IPS DF 6.9 (cell line): ENCODE results near the gene MGP.

Source experiments
- DNase-seq: peaks from one replicate; pipeline ENCODE4 v3.0.0-alpha.2; 2013; ENCODE audit warnings: low read depth, low spot score
- H3K27ac ChIP-seq: one replicate; pipeline ENCODE4 v1.5.1; 2013; ENCODE audit warnings: low read length, control low read depth
- H3K27me3 ChIP-seq: 2 replicates; pipeline ENCODE4 v1.6.1; 2013; ENCODE audit warnings: mild to moderate bottlenecking, low read length; ENCODE audit not compliant: control insufficient read depth, insufficient read depth
- H3K36me3 ChIP-seq: 2 replicates; pipeline ENCODE4 v1.6.1; 2013; ENCODE audit warnings: low read length; ENCODE audit not compliant: control insufficient read depth, insufficient read depth
- H3K4me1 ChIP-seq: 2 replicates; pipeline ENCODE4 v1.6.1; 2013; ENCODE audit warnings: low read length; ENCODE audit not compliant: control insufficient read depth, insufficient read depth
- H3K4me3 ChIP-seq: 2 replicates; pipeline ENCODE4 v1.5.1; 2013; ENCODE audit warnings: mild to moderate bottlenecking, low read length
- H3K9me3 ChIP-seq: 2 replicates; pipeline ENCODE4 v1.6.1; 2013; ENCODE audit warnings: low read length, inconsistent platforms; ENCODE audit not compliant: control insufficient read depth, insufficient read depth
- WGBS: extraction: QIAGEN DNeasy Blood & Tissue Kit; methylation state at CpG from one replicate; pipeline ENCODE4 v1.1.7; 2013; ENCODE audit warnings: mixed read lengths, missing lambda C conversion rate; ENCODE audit not compliant: insufficient read length, insufficient coverage; 5-methylcytosine and 5-hydroxymethylcytosine counted together

Gene MGP

GRCh38 chr12:14920475-14921126 lies 34.9 kb upstream of the MGP start:
- Histone ChIP-seq H3K9me3 (no peaks in the 10 kb centered on the region), H3K27me3 (no peaks in the 10 kb centered on the region), H3K4me3 (no peak overlapping the region), H3K36me3 (no peaks in the 10 kb centered on the region), H3K27ac (no peak overlapping the region), H3K4me1 (no peaks in the 10 kb centered on the region)
- DNase-seq: no peak
- no CpG with 5 or more reads among the region's 7 CpGs for WGBS

GRCh38 chr12:14919455-14919854 lies 33.8 kb upstream of the MGP start:
- no peak for DNase-seq
- H3K27me3 ChIP-seq: no peaks in the 10 kb centered on the region
- no peak overlapping the region for H3K4me3 ChIP-seq
- no peaks in the 10 kb centered on the region for H3K9me3 ChIP-seq
- no peaks in the 10 kb centered on the region for H3K36me3 ChIP-seq
- no peaks in the 10 kb centered on the region for H3K4me1 ChIP-seq
- H3K27ac ChIP-seq: no peak overlapping the region

DNA sequence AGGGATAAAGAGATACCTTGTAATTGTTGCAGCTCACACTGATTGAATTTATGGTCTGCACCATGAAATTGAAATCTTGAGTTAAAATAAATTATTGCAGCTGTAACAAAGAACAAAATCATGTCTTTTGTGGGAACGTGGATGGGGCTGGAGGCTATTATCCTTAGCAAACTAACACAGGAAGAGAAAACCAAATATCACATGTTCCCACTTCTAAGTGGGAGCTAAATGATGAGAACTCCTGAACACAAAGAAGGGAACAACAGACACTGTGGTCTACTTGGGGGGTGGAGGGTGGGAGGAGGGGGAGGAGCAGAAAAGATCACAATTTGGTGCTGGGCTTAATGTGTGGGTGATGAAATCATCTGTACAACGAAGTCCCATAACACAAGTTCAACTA lies 30.1 kb upstream of the MGP start:
- Histone ChIP-seq H3K27me3 (no peaks in the 10 kb centered on the region), H3K36me3 (no peaks in the 10 kb centered on the region), H3K27ac (no peak overlapping the region), H3K4me1 (no peaks in the 10 kb centered on the region), H3K9me3 (no peaks in the 10 kb centered on the region), H3K4me3 (no peak overlapping the region)
- no CpG with 5 or more reads among the region's 2 CpGs for WGBS
- DNase-seq: no peak

DNA sequence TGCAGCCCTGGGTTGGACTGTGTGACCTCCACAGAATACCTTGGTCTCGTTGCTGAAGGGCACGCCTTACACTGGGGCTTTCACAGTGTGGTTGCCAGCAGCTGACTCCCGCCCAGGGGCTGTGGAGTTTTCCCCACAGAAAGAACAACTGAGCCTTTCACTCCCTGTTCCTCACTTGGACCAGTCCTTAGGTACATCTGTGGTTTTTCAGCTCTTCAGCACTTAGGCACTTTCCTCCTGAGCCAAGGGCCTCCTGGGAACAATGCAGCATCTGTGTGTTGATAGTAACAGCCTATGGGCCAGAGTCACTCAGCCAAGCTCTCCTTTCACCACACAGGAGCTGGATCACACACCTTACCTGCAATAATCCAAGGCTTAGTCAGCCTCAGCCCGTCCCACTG lies 27.7 kb upstream of the MGP start:
- no peaks in the 10 kb centered on the region for H3K36me3 ChIP-seq
- H3K9me3 ChIP-seq: no peaks in the 10 kb centered on the region
- H3K4me1 ChIP-seq: no peaks in the 10 kb centered on the region
- no peak for DNase-seq
- H3K27ac ChIP-seq: no peak overlapping the region
- H3K27me3 ChIP-seq: no peaks in the 10 kb centered on the region
- no peak overlapping the region for H3K4me3 ChIP-seq
- WGBS: no CpG with 5 or more reads among the region's 4 CpGs

- no peaks in the 10 kb centered on the region for H3K27me3 ChIP-seq
- no CpG with 5 or more reads among the region's 2 CpGs for WGBS
- H3K9me3 ChIP-seq: no peaks in the 10 kb centered on the region
- H3K27ac ChIP-seq: no peak overlapping the region
- no peaks in the 10 kb centered on the region for H3K4me1 ChIP-seq
- H3K4me3 ChIP-seq: no peak overlapping the region
- DNase-seq: no peak
- no peaks in the 10 kb centered on the region for H3K36me3 ChIP-seq
Observed at GRCh38 chr12:14911131-14911530, 25.5 kb upstream of the MGP start.

DNA sequence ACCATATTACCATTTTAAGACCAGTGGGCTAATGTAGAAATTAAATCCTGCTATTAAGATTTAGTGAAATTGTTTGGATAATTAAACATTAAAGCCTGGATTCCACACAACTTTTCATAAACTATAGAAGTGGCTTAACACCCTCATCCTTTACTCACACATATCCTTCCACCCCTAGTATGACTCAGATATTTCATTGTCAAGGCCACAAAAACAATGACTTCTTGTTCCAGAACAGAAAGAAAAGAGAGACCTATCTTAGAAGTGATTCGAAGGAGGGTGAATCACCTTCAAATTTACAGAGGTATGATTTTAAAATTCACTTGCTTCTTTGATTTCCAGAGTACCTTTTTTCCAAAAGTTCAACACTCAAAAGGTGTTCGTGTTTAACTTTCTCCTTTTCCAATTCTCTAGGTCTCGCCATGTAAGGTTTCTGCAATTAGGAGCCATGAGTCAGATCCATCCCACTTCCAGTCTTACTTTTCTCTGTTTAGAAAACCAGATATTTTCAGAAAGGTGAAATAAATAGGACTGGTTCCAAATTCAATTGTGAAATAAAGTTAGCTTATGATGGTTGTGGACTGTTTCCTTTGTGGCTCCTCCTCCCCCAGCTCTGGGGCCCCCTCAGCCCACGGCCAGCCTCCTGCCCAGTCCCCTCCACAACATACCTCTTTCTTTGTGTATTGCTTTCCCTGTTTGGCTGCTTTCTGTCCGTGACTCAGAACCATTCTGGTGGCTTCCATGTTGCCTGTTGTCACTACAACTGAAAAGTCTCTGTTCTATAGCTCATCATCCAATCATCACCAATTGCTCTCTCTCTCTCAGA lies 24.6 kb upstream of the MGP start:
- Histone ChIP-seq H3K4me3 (no peak overlapping the region), H3K36me3 (no peaks in the 10 kb centered on the region), H3K9me3 (no peaks in the 10 kb centered on the region), H3K4me1 (no peaks in the 10 kb centered on the region), H3K27ac (no peak overlapping the region), H3K27me3 (no peaks in the 10 kb centered on the region)
- no peak for DNase-seq
- no CpG with 5 or more reads among the region's 5 CpGs for WGBS

DNA sequence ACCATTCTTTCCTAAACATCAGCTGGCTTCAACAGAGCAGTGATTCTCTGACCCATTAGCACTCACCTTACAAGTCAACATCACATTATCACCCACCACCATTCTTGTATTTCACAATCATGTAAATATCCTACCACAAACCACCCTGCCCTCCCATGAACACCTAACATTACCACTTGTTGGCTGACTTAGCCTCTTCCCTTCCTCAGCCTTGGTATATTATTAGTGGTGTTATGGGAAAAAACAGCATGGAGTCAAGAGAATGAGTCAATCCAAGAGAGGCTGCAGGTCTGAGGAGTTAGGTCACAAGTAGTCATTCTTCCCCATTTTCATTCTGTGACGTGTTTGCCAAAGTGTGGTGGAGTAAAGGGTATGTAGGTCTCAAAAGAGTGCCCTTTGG lies 22.3 kb upstream of the MGP start:
- Histone ChIP-seq H3K4me3 (no peak overlapping the region), H3K27me3 (no peaks in the 10 kb centered on the region), H3K27ac (no peak overlapping the region), H3K4me1 (no peaks in the 10 kb centered on the region), H3K36me3 (no peaks in the 10 kb centered on the region), H3K9me3 (no peaks in the 10 kb centered on the region)
- no peak for DNase-seq
- no CpG with 5 or more reads among the region's 1 CpG for WGBS

DNA sequence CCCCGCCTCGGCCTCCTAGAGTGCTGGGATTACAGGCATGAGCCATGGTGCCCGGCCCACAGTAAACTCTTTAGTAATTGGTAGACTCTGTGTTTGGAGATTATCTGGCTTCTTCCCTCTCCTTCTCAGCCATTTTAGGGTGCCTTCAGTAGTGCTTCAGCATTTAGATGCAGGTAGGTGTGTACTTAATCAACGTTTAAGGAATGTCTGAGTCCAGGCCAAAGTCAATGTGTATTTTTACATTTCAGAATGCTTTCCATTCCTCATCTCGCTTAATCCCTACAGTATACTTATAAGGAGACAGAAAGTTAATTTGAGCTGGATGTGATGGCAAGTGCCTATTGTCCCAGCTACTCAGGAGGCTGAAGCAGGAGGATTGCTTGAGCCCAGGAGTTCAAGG lies 20.5 kb upstream of the MGP start:
- Histone ChIP-seq H3K27ac (no peak overlapping the region), H3K4me1 (no peaks in the 10 kb centered on the region), H3K4me3 (no peak overlapping the region), H3K36me3 (no peaks in the 10 kb centered on the region), H3K27me3 (no peaks in the 10 kb centered on the region), H3K9me3 (no peaks in the 10 kb centered on the region)
- no peak for DNase-seq
- no CpG with 5 or more reads among the region's 5 CpGs for WGBS

GRCh38 chr12:14905269-14906004 lies 19.8 kb upstream of the MGP start:
- Histone ChIP-seq H3K27me3 (no peaks in the 10 kb centered on the region), H3K27ac (no peak overlapping the region), H3K4me3 (no peak overlapping the region), H3K36me3 (no peaks in the 10 kb centered on the region), H3K9me3 (no peaks in the 10 kb centered on the region), H3K4me1 (no peaks in the 10 kb centered on the region)
- no CpG with 5 or more reads among the region's 5 CpGs for WGBS
- no peak for DNase-seq

DNA sequence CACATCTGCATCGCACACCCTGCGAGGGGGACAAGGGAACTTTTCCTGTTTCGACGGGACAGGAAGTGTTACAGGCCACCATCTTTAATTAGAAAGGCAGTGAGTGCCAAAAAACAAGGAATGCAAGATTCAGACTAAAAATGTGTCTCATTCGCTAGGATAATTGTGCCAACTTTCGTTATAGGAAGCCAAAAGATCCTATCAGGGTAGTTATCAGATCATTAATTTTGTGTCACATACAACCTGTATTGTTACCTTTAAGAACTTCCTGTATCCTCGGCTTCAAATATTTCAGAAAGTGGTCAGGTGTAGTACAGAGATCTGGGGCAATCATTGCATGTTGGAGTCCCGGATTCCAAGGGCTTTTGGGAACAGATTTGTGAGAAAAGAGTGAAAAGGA lies 19.2 kb upstream of the MGP start:
- no peaks in the 10 kb centered on the region for H3K36me3 ChIP-seq
- DNase-seq: no peak
- H3K9me3 ChIP-seq: no peaks in the 10 kb centered on the region
- no peak overlapping the region for H3K4me3 ChIP-seq
- no CpG with 5 or more reads among the region's 8 CpGs for WGBS
- no peak overlapping the region for H3K27ac ChIP-seq
- no peaks in the 10 kb centered on the region for H3K4me1 ChIP-seq
- H3K27me3 ChIP-seq: no peaks in the 10 kb centered on the region
